ENCODE measurements around the gene NOSTRIN. TPM values are rescaled to one million over a fixed set of nuclear protein-coding genes. Genes with fewer than 3 reads are reported as not detected.

The NOSTRIN gene
- total and polyA plus RNA-seq, 2 of the 8 experiments (the other 6 are each of a cell fraction or from before 2014, with no cell fraction given), result not detected

- TF ChIP-seq MAFK (IDR thresholded peaks at IDR 0.05; ENCODE audit: low read depth, low read length), result no peak
- no peak for TF ChIP-seq TCF12 (IDR thresholded peaks at IDR 0.05; ENCODE audit: low read depth, low read length)
- no peak for TF ChIP-seq RXRA (IDR thresholded peaks at IDR 0.05; ENCODE audit: insufficient read depth, low read depth, low read length)
- TF ChIP-seq ATF2 (IDR thresholded peaks at IDR 0.05; ENCODE audit: low read length), result no peak
- TF ChIP-seq KDM4A (IDR thresholded peaks at IDR 0.05; ENCODE audit: low read depth, low read length, severe bottlenecking), result peak; percentile 65
- peak; percentile 75 for TF ChIP-seq PHF8 (conservative IDR thresholded peaks at IDR 0.05; ENCODE audit: low read depth, low read length)
- TF ChIP-seq RFX5 (IDR thresholded peaks at IDR 0.05; ENCODE audit: borderline replicate concordance, low read depth, low read length), result no peak
- TF ChIP-seq ASH2L (IDR thresholded peaks at IDR 0.05; ENCODE audit: low read length), result peak; percentile 42
- peak in 1 of 2 experiments; percentile 97; a peak in 2 of 4 replicates for TF ChIP-seq HDAC2 (IDR thresholded peaks at IDR 0.05; ENCODE audit: borderline replicate concordance in 1 of 2, low read depth in 2 of 2, low read length in 2 of 2)
- peak; percentile 96 for TF ChIP-seq SP1 (IDR thresholded peaks at IDR 0.05; ENCODE audit: low read depth, low read length)
- TF ChIP-seq E2F6 (IDR thresholded peaks at IDR 0.05), result peak; percentile 44
- peak; percentile 82; the same call in 1 of the 2 replicates for TF ChIP-seq KDM5A (IDR thresholded peaks at IDR 0.05; ENCODE audit: low read length)
- peak; percentile 77 to 79; a peak in 2 of 4 replicates for TF ChIP-seq SIN3A (conservative IDR thresholded peaks at IDR 0.05 in 1 of 2, IDR thresholded peaks at IDR 0.05 in 1 of 2; ENCODE audit: low read depth in 1 of 2, low read length in 2 of 2)
- TF ChIP-seq CTCF (IDR thresholded peaks at IDR 0.05; ENCODE audit: control extremely low read depth in 1 of 3, insufficient read depth in 1 of 3, low read depth in 1 of 3, low read length in 3 of 3), result peak in 1 of 3 experiments; percentile 5; a peak in 1 of 4 replicates
- peak; percentile 93 for TF ChIP-seq SAP30 (IDR thresholded peaks at IDR 0.05; ENCODE audit: insufficient read depth, insufficient replicate concordance, low read length)
Measured at GRCh38 chr2:168890006-168890782, 87.8 kb downstream of the NOSTRIN start, which contains the start of gene SPC25 (continued).

Data from H1 (cell line).